Activated T-cell treated with anti-CD3 and anti-CD28 coated beads for 48 hours (primary cell): ENCODE data around the gene MARVELD1.
"Not testable (repeated sequence)": the region's sequence is repeated elsewhere in the genome, so short reads cannot be mapped to it uniquely, and the experiment has no call there.

Experiments used
- DNase-seq: peaks from one replicate; pipeline ENCODE4 v3.0.0-alpha.2; 2020; ENCODE audit warnings: low read depth

MARVELD1 gene

GRCh38 chr10:97713339-97713825 lies at the start of gene MARVELD1:
MARVELD1 (plus strand) TSS chr10:97713730; CDS start chr10:97713877, 147 bp downstream.
- DNase-seq, result no peak

GRCh38 chr10:97664282-97664850 lies 49.2 kb upstream of the MARVELD1 start:
- no peak for DNase-seq

GRCh38 chr10:97666992-97667391 lies 46.5 kb upstream of the MARVELD1 start:
- DNase-seq, result no peak

GRCh38 chr10:97667463-97667862 lies 46.1 kb upstream of the MARVELD1 start:
- no peak for DNase-seq

- DNase-seq, result no peak
These were observed 44.0 kb upstream of the MARVELD1 start for GRCh38 chr10:97669571-97669970.

GRCh38 chr10:97673736-97674525 lies 39.6 kb upstream of the MARVELD1 start:
- peak; percentile 13 for DNase-seq

GRCh38 chr10:97675222-97675621 lies 38.3 kb upstream of the MARVELD1 start:
- no peak for DNase-seq

GRCh38 chr10:97676770-97677581 lies 36.6 kb upstream of the MARVELD1 start:
- peak; percentile 12 for DNase-seq

- DNase-seq, result no peak
These were observed 33.9 kb upstream of the MARVELD1 start for GRCh38 chr10:97679594-97679993.

- no peak for DNase-seq
These were observed 31.5 kb upstream of the MARVELD1 start for GRCh38 chr10:97682042-97682441.

GRCh38 chr10:97683556-97684367 lies 29.8 kb upstream of the MARVELD1 start:
- no peak for DNase-seq

- DNase-seq, result not testable (repeated sequence)
These were observed 29.2 kb upstream of the MARVELD1 start for GRCh38 chr10:97684368-97684713.

- DNase-seq, result no peak
These were observed 28.6 kb upstream of the MARVELD1 start for GRCh38 chr10:97684866-97685394.

- DNase-seq, result no peak
These were observed 28.1 kb upstream of the MARVELD1 start for GRCh38 chr10:97685395-97685958.

GRCh38 chr10:97686301-97686961 lies 27.1 kb upstream of the MARVELD1 start:
- peak; percentile 3 for DNase-seq

- peak; percentile 95 for DNase-seq
These were observed 26.4 kb upstream of the MARVELD1 start, which contains the start of gene AVPI1 for GRCh38 chr10:97686962-97687784. AVPI1 (minus strand) TSS chr10:97687241; CDS start chr10:97679905, 7,336 bp downstream.

GRCh38 chr10:97687785-97688781 lies 25.4 kb upstream of the MARVELD1 start:
- no peak for DNase-seq

GRCh38 chr10:97689559-97690020 lies 23.9 kb upstream of the MARVELD1 start:
- DNase-seq, result no peak
